ENCODE results near the gene GADD45B.

Gene GADD45B, protein sequence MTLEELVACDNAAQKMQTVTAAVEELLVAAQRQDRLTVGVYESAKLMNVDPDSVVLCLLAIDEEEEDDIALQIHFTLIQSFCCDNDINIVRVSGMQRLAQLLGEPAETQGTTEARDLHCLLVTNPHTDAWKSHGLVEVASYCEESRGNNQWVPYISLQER

GRCh38 chr19:2475702-2476450 lies at the start of gene GADD45B:
TSS of gene GADD45B (plus strand) at chr19:2476127. CDS start at chr19:2476359, 232 bp downstream.
- peak; percentile 96 for DNase-seq (ENCODE audit: low read depth in 2 of 2)

DNA sequence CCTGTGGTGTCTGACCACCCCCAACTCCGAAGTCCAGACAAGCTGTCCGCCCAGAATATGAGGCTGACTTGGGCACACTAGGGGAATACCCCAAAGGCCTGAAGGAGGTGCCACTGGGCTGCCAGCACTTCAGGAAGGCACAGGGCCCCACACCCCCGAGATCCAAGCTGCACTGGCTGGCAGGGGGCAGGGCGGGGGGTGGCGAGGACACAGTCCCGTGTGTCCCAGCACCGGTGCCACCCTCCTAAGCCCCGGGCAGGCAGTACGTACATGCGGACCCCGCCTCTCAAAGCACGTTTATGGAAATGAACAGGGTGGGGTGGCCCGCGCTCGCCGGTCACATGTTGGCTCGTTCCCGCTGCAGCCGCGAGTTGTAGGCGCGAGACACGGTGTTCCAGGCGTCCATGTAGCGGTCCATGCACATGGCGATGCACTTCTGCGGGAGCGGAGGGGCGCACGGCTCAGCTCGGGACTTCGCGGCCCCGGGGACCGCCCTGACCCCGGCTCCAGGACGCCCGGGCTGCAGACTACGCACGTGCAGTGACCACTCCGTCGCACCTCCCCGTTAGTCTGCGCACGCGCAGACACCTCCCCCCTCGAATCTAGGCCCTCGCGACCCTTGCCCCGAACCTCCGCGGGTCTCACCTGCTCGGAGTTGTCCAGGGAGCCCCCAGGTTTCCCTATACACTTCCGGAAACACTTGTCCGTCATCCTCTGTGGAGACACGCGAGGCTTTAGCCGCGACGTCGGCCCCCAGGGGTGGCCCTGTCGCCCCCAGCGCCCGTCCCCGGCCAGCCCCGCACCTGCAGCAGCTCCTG lies 49.1 kb upstream of the GADD45B start:
- DNase-seq (ENCODE audit: low read depth in 2 of 2) = peak in 1 of 2 donors; percentile 23

DNA sequence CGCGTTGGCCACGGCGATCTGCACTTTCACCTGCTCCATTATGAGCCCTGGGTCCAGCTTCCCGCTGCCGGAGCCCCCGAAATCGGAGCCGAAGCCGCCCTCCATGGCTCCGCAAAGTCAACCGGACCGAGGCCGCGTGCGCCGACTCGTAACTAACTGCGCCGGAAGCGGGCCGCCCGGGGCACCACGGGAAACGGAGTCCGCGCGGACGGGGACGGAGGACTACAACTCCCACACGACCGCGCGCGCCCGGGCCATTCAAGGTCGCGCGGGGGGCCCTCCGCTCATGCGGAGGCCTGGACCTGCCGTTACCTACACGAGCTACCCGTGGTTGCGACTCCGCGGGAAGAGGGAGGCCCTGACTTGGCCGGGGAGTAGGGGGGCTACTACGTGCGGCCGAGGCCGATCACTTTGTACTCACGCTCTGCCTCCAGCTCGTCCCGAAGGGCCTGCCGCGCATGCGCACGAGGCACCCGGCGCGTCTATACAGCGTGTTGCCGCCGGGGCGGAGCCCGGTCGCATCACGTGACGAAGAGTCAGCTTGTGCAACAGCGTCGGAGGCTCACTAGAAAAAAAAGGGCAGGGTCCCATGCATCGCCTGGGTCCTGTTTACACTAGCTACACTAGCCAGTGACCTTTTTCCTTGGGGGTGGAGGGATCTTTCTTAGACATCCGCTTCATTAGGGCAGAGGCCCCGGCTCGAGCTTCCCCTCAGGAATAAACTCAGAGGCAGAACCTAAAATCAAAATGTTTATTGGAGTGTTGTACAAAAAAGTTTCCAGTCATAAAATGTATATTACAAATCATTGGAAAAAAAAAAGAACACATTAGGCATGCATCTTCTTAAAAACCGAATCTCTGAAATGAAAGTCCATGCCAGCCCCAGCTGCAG lies 48.3 kb upstream of the GADD45B start, which contains the start of gene TIMM13:
Gene TIMM13, minus strand, starts transcription at position 158 of the 892 bp plus-strand sequence. Its CDS starts 53 bp downstream, at position 105.
- peak; percentile 93 for DNase-seq (ENCODE audit: low read depth in 2 of 2)

DNA sequence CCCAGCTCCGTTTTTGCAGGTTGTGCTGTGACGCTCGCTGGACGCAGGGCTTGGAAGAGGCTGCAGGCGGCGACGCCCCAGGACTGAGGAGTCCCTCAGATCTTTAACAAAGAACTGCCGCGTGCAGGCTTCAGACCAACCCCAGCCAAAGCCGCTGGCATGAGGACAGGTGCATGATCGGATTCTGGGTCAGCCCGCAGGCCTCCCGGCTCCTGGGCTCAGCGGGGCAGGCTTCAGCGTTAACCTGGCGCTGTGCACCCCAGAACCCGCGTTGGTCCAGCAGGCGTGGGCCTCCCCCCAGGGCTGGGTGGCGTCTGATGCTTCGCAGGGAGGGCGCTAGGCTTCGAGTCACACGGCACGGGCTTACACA lies 47.6 kb upstream of the GADD45B start:
- DNase-seq (ENCODE audit: low read depth in 2 of 2) = no peak

GRCh38 chr19:2428756-2429711 lies 46.9 kb upstream of the GADD45B start:
- DNase-seq (ENCODE audit: low read depth in 2 of 2) = no peak

GRCh38 chr19:2429917-2430535 lies 45.9 kb upstream of the GADD45B start:
- DNase-seq (ENCODE audit: low read depth in 2 of 2) = no peak

- DNase-seq (ENCODE audit: low read depth in 2 of 2) = no peak
Measured at GRCh38 chr19:2431318-2432055, 44.4 kb upstream of the GADD45B start.

DNA sequence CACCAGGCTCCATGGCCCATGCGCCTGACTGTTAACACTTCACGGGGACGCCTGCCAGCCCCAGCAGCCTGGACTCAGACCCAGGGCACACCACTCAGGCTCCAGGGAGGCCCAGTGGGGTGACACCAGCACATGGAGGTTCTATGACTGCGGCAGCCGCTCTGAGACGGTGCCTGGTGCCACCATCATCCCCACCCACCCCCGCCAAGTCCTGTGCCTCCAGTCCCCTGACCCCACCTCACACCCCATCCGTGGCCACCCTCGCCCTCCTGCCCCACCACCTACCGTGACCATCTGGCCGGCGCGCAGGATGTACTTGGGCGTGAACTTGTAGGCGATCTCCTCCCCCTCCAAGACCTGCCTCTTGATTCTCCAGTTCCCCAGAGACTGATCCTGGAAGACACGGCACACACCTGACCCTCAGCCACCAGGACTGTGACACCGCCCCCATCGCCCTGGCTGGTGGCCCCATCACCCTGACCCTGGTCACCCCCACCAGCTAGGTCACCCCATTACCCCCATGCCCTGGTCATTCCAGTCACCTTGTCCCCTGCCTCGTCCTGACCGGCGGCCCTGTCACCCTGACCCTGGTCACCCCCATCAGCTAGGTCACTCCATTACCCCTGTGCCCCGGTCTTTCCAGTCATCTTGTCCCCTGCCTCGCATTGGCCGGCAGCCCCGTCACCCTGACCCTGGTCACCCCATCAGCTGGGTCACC lies 43.6 kb upstream of the GADD45B start:
- DNase-seq (ENCODE audit: low read depth in 2 of 2) = no peak

GRCh38 chr19:2433854-2434253 lies 42.1 kb upstream of the GADD45B start:
- no peak for DNase-seq (ENCODE audit: low read depth in 2 of 2)

DNA sequence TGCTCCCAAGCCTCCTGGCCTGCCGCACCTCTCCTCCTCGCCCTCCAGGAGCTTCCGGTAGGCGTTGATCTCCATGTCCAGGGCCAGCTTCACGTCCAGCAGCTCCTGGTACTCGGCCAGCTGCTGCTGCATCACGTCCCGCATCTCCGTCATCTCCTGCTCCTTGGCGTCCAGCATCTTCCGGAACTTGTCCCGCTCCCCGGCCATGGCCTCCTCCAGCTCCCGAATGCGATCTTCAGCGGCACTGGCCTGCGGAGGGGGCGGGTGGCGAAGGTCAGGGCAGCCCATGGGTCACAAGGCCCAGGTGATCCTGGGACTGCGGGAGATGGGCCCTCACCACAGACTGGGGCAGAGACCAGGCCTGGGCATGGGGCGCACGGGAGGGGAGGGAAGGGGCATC lies 41.7 kb upstream of the GADD45B start:
- DNase-seq (ENCODE audit: low read depth in 2 of 2) = no peak

- no peak for DNase-seq (ENCODE audit: low read depth in 2 of 2)
Measured at GRCh38 chr19:2434721-2435265, 41.1 kb upstream of the GADD45B start.

GRCh38 chr19:2436384-2436783 lies 39.5 kb upstream of the GADD45B start:
- DNase-seq (ENCODE audit: low read depth in 2 of 2) = no peak

DNA sequence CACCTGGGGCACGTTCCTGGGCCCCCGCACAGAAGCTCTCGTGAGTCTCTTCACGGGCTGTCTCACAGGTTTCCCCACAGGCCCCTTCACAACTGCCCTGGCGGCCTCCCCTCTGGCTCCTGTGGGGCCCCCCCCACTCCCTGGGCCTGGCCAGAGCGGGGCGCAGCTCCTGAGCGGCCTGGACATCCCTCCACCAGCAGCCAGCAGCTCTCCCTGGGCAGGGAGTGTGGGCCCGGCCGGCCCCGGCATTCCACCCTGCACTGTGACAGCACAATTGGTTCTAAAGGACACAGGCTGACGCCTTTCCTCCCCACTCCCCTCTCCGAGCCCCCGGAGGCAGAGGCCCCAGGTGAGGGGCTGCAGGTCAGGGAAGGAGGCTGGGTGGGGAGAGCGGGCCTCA lies 39.0 kb upstream of the GADD45B start:
- no peak for DNase-seq (ENCODE audit: low read depth in 2 of 2)

- DNase-seq (ENCODE audit: low read depth in 2 of 2) = no peak
Measured at GRCh38 chr19:2438178-2438577, 37.7 kb upstream of the GADD45B start.

GRCh38 chr19:2440515-2440914 lies 35.4 kb upstream of the GADD45B start:
- no peak for DNase-seq (ENCODE audit: low read depth in 2 of 2)

GRCh38 chr19:2441096-2441752 lies 34.7 kb upstream of the GADD45B start:
- DNase-seq (ENCODE audit: low read depth in 2 of 2) = no peak

DNA sequence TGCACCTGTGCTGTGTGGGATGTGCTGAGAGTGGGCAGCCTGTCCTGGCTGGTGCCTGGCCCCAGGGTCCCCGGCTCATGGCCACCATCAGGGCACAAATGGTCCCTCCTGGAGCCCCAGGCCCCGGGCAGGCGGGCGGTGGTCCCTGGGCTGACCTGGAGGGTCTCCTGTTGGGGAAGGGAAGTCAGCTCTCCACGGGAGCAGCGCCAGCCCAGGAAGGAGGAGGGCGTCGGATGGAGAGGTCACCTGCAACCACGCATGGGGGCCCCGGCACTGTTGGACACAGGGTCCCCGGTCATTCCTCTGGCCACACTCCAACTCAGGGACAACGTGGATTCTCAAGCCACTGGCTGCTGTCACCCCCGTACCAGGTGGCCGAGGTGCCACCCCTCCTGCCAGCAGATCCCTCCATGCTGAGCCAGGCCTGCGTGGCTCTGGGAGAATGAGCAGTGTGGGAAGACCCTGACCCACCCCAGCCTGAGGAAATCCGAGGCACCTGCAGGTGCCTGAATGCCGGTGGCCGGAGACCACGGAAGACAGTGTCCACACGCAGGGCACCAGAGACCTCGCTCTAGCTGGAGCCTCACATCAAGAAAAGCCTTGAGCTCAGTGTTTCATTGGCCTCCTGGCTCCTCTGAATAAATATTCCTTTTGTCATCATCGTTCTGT lies 32.7 kb upstream of the GADD45B start:
- no peak for DNase-seq (ENCODE audit: low read depth in 2 of 2)

Measured in stimulated activated CD8-positive, alpha-beta memory T cell treated with anti-CD3 and anti-CD28 coated beads, Interleukin-15, amount 100 ng/mL, for 4 hours (primary cell).